B cell (primary cell): ENCODE measurements around the gene SLC48A1. TPM values are rescaled to one million over a fixed set of nuclear protein-coding genes. Genes with fewer than 3 reads are reported as not detected.

Experiments
- ATAC-seq: fragments of 200-7000 bp; cut with Tn5 transposase; one replicate; pipeline ENCODE4 v1.10.0; 2021; ENCODE audit warnings: low read depth, mild to moderate bottlenecking, moderate number of reproducible peaks, moderate library complexity
- CTCF ChIA-PET: fragments of 350-600 bp; sonication (Branson Sonifier 250); formaldehyde crosslinking; loops from one replicate; lab custom pipeline; 2021; ENCODE audit warnings: antibody characterized with exemption, inconsistent platforms; lab: Charles Lee
- POLR2A ChIA-PET: fragments of 350-600 bp; sonication (Branson Sonifier 250); formaldehyde crosslinking; loops from one replicate; lab custom pipeline; 2021; ENCODE audit warnings: antibody characterized with exemption; lab: Charles Lee
- DNase-seq: peaks from one replicate; pipeline ENCODE4 v3.0.0; 2013
- H2AFZ ChIP-seq: 2 replicates; pipeline ENCODE4 v1.6.1; 2012; ENCODE audit warnings: mild to moderate bottlenecking, low read depth, low read length; ENCODE audit not compliant: insufficient read depth, poor library complexity, severe bottlenecking
- H3K27ac ChIP-seq, 2 donors: 1 replicate in 1 of 2; 2 replicates in 1 of 2; pipeline ENCODE4 v1.5.1; 2012 to 2013; ENCODE audit warnings: low read length in 2 of 2, mild to moderate bottlenecking in 2 of 2, moderate library complexity in 1 of 2
- H3K27me3 ChIP-seq, 4 experiments: fragments of 200-600 bp in 1 of 4; sonication (generic) in 1 of 4; replicated peaks in 1 of 4; 1 replicate in 2 of 4; 2 replicates in 2 of 4; pipeline versions ENCODE4 v1.6.1 to v1.7.0; 2013 to 2016; ENCODE audit warnings: low read length in 3 of 4, mild to moderate bottlenecking in 2 of 4, mixed read lengths in 1 of 4, moderate library complexity in 1 of 4; ENCODE audit not compliant: insufficient read depth in 4 of 4, control insufficient read depth in 3 of 4; ENCODE audit errors: control extremely low read depth in 1 of 4
- H3K36me3 ChIP-seq, 2 experiments: replicated peaks in 1 of 2; 1 replicate in 1 of 2; 2 replicates in 1 of 2; pipeline versions ENCODE4 v1.6.1 to v1.7.1; 2013; ENCODE audit warnings: low read length in 1 of 2; ENCODE audit not compliant: insufficient read depth in 2 of 2, control insufficient read depth in 1 of 2; ENCODE audit errors: control extremely low read depth in 1 of 2, extremely low read depth in 1 of 2
- H3K4me1 ChIP-seq, 2 donors: fragments of 200-600 bp in 1 of 2; sonication (generic) in 1 of 2; 1 replicate in 1 of 2; 2 replicates in 1 of 2; pipeline versions ENCODE4 v1.5.1 to v1.6.1; 2013 to 2017; ENCODE audit warnings: low read length in 2 of 2; ENCODE audit not compliant: control insufficient read depth in 2 of 2, insufficient read depth in 2 of 2
- H3K4me2 ChIP-seq: replicated peaks from 2 replicates; pipeline ENCODE3; 2012; ENCODE audit warnings: mild to moderate bottlenecking, low read depth, low read length; ENCODE audit not compliant: poor library complexity, severe bottlenecking
- H3K4me3 ChIP-seq, 5 experiments: fragments of 200-600 bp in 1 of 5; sonication (generic) in 1 of 5; 1 replicate in 3 of 5; 2 replicates in 2 of 5; pipeline versions ENCODE4 v1.5.1 to v1.7.0; 2011 to 2016; ENCODE audit warnings: low read length in 4 of 5, mild to moderate bottlenecking in 4 of 5, low read depth in 2 of 5, control low read depth in 1 of 5, moderate library complexity in 1 of 5; ENCODE audit not compliant: insufficient read depth in 1 of 5; ENCODE audit errors: control extremely low read depth in 1 of 5, extremely low read depth in 1 of 5
- H3K79me2 ChIP-seq: fragments of 200-600 bp; sonication (generic); one replicate; pipeline ENCODE4 v1.6.0; 2016; ENCODE audit warnings: low read length; ENCODE audit not compliant: control insufficient read depth, insufficient read depth
- H3K9ac ChIP-seq: fragments of 200-600 bp; sonication (generic); 2 replicates; pipeline ENCODE4 v1.6.1; 2017; ENCODE audit warnings: mild to moderate bottlenecking, low read length, moderate library complexity
- H3K9me3 ChIP-seq, 3 donors: one replicate each; pipeline versions ENCODE4 v1.6.1 to v1.7.1; 2013; ENCODE audit warnings: low read length in 2 of 3; ENCODE audit not compliant: control insufficient read depth in 2 of 3, insufficient read depth in 1 of 3; ENCODE audit errors: control extremely low read depth in 1 of 3
- H4K20me1 ChIP-seq: 2 replicates; pipeline ENCODE4 v1.6.0; 2012; ENCODE audit warnings: mild to moderate bottlenecking, low read length; ENCODE audit not compliant: insufficient read depth, control insufficient read depth, poor library complexity, severe bottlenecking
- H3K27ac Mint-ChIP-seq: one replicate; pipeline ENCODE4 v1.8.0; 2021; ENCODE audit warnings: mixed read lengths
- H3K27me3 Mint-ChIP-seq: one replicate; pipeline ENCODE4 v1.8.0; 2021; ENCODE audit warnings: mixed read lengths
- H3K4me1 Mint-ChIP-seq: one replicate; pipeline ENCODE4 v1.8.0; 2021; ENCODE audit warnings: mixed read lengths
- H3K4me3 Mint-ChIP-seq: one replicate; pipeline ENCODE4 v1.8.0; 2021; ENCODE audit warnings: mixed read lengths
- H3K9me3 Mint-ChIP-seq: one replicate; pipeline ENCODE4 v1.8.0; 2022; ENCODE audit warnings: mixed read lengths; ENCODE audit not compliant: insufficient read depth
- EZH2 ChIP-seq: IDR thresholded peaks from 2 replicates; pipeline ENCODE4 v1.6.1; 2012; ENCODE audit warnings: borderline replicate concordance, low read depth, mild to moderate bottlenecking, moderate library complexity, low read length; ENCODE audit not compliant: insufficient read depth, poor library complexity, severe bottlenecking
- WGBS: methylation state at CpG from one replicate; pipeline ENCODE4 v1.1.5; 2013; ENCODE audit warnings: missing lambda C conversion rate; ENCODE audit not compliant: insufficient coverage; 5-methylcytosine and 5-hydroxymethylcytosine counted together
- intact Hi-C: fragments of 100-400 bp; cut with micrococcal nuclease; formaldehyde crosslinking; loops from one replicate; pipeline ENCODE4 v1.10.0; 2022
- polyA plus RNA-seq: library from polyadenylated mRNA; depleted of rRNA; stranded (reverse); fragments of >200 nt; gene quantifications from 2 replicates; pipeline ENCODE4 v1.2.3, GENCODE V29; 2012
- total RNA-seq, 2 donors: library from RNA; stranded (reverse); fragments of 120-200 nt in 1 of 2; gene quantifications; 1 replicate in 1 of 2; 2 replicates in 1 of 2; pipeline versions ENCODE4 v1.2.3 to v1.2.4, GENCODE V29; 2013 to 2022
- TF ChIP-seq, protein P1 (sequence below): fragments of 200-600 bp; IDR thresholded peaks from one replicate; pipeline ENCODE4 v1.8.0; 2022; ENCODE audit warnings: antibody characterized with exemption, mild to moderate bottlenecking

SLC48A1 gene
- total and polyA plus RNA-seq, 2 donors (not counting 1 experiment from before 2014, with no cell fraction given): 8.0 to 20.0 TPM

DNA sequence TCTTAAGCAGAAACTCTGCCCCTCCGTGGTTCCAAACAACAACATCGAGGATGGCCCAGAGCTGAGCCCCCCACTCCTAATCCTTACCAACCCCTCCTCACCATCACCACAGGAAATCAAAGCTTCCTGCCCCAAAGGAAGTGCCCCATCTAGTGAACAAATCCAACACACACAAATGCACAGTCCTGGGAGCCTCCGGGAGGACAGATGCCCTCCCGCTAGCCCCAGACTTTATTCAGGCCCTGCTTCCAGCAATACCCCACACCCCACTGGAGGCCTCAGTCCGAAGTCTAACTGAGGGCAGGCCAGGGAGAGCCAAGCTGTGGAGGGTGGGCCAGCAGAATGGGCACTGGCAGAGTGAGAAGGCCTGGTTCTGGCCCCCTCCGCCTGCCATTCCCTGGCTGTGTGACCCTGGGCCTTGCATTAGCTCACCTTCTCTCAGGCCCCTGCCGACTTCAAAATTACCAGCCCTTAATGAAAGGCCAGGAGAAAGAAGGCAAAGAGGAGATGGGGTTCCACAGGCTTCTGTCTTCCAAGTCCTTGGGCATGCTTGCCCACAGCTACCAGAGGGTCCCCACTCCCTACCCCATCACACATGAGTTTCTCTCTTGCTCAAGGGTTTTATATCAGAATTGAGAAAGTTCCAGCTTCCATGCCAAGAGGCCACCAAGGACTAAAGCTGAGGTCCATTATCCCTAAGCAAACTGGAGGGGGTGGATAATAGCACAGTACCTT is 44.4 kb downstream of the SLC48A1 start:
- peaks cover 76% of the 10 kb centered on the region for H3K4me1 Mint-ChIP-seq
- peak overlapping the region; percentile 93 for H3K4me3 Mint-ChIP-seq
- peak overlapping the region; percentile 11 for H2AFZ ChIP-seq
- intact Hi-C loops: loop anchor here (5.0 kb wide), 1 partner anchor 290 kb away; the partner anchor contains the start of gene SENP1
- WGBS: 5% methylated on average over 5 of the region's 7 CpGs
- ChIA-PET POLR2A (interaction anchor here (0.7 to 17.3 kb wide), 5 partner anchors 9 to 52 kb away, joined by 3 to 264 read pairs (median 3); no protein-coding TSS in a partner anchor), CTCF (interaction anchor here (1.0 to 38.8 kb wide), 11 partner anchors 10 to 721 kb away, joined by 3 to 1203 read pairs (median 4); partner anchors contain the start of gene SLC48A1)
- ATAC-seq: no peak
- DNase-seq: no peak
- H3K27me3 Mint-ChIP-seq: no peaks in the 10 kb centered on the region
- H3K9me3 ChIP-seq: no peaks in the 10 kb centered on the region
- H3K27me3 ChIP-seq: no peaks in the 10 kb centered on the region
- H3K4me3 ChIP-seq: peak overlapping the region in 2 of 5 experiments; percentile 8 to 11
- no peaks in the 10 kb centered on the region for H3K9me3 Mint-ChIP-seq
- H3K27ac ChIP-seq: peak overlapping the region; percentile 67 to 96
- peak overlapping the region; percentile 79 for H3K4me2 ChIP-seq
- H3K9ac ChIP-seq: peak overlapping the region; percentile 77
- TF ChIP-seq, protein P1, sequence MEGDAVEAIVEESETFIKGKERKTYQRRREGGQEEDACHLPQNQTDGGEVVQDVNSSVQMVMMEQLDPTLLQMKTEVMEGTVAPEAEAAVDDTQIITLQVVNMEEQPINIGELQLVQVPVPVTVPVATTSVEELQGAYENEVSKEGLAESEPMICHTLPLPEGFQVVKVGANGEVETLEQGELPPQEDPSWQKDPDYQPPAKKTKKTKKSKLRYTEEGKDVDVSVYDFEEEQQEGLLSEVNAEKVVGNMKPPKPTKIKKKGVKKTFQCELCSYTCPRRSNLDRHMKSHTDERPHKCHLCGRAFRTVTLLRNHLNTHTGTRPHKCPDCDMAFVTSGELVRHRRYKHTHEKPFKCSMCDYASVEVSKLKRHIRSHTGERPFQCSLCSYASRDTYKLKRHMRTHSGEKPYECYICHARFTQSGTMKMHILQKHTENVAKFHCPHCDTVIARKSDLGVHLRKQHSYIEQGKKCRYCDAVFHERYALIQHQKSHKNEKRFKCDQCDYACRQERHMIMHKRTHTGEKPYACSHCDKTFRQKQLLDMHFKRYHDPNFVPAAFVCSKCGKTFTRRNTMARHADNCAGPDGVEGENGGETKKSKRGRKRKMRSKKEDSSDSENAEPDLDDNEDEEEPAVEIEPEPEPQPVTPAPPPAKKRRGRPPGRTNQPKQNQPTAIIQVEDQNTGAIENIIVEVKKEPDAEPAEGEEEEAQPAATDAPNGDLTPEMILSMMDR: no peak
- no peak for TF ChIP-seq EZH2
- peak overlapping the region; percentile 91 for H3K27ac Mint-ChIP-seq
- H4K20me1 ChIP-seq: no peaks in the 10 kb centered on the region
- H3K79me2 ChIP-seq: peaks cover 75% of the 10 kb centered on the region
- H3K36me3 ChIP-seq: no peaks in the 10 kb centered on the region
- H3K4me1 ChIP-seq: peaks cover 62 to 74% of the 10 kb centered on the region in 2 donors

DNA sequence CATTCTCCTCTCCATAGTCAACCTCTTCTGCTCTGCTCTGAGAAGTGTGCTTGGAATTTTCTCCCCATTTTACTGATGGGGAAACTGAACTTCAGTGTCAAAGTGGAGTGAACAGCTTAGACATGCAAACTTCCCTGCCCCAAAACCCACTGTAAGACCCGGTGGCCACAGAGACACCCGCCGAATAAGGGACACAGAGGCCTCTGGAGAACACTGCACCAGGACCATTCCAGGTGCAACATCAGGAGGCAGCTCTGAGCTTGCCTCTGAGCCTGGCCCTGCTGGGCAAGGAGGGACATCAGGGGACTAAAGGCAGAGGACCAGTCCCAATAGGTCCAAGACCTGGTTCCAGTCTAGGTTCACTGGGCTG is 45.0 kb downstream of the SLC48A1 start:
- TF ChIP-seq, protein P1: no peak
- no peak for TF ChIP-seq EZH2
- ATAC-seq (no peak), DNase-seq (no peak)
- Mint-ChIP-seq H3K27me3 (no peaks in the 10 kb centered on the region), H3K4me1 (peaks cover 70% of the 10 kb centered on the region), H3K9me3 (no peaks in the 10 kb centered on the region), H3K4me3 (peak overlapping the region; percentile 93), H3K27ac (peak overlapping the region; percentile 91)
- Histone ChIP-seq H3K9me3 (no peaks in the 10 kb centered on the region), H3K27me3 (no peaks in the 10 kb centered on the region), H3K4me3 (peak overlapping the region in 4 of 5 experiments; percentile 8 to 74 (median 66)), H4K20me1 (no peaks in the 10 kb centered on the region), H3K4me1 (peaks cover 59 to 70% of the 10 kb centered on the region in 2 donors), H3K36me3 (no peaks in the 10 kb centered on the region), H3K27ac (peak overlapping the region; percentile 67 to 96), H3K9ac (peak overlapping the region; percentile 77), H3K4me2 (peak overlapping the region; percentile 79), H3K79me2 (peaks cover 71% of the 10 kb centered on the region), H2AFZ (no peak overlapping the region)
- intact Hi-C loops: loop anchor here (5.0 kb wide), 1 partner anchor 289 kb away; the partner anchor contains the start of gene SENP1
- CTCF ChIA-PET: interaction anchor here (0.6 to 38.8 kb wide), 9 partner anchors 10 to 111 kb away, joined by 3 to 1203 read pairs (median 7); no protein-coding TSS in a partner anchor
- POLR2A ChIA-PET: interaction anchor here (0.9 to 17.3 kb wide), 4 partner anchors 10 to 17 kb away, joined by 3 to 264 read pairs (median 6); no protein-coding TSS in a partner anchor
- WGBS: 28% methylated on average over 3 of the region's 3 CpGs
